VCaP (cell line): Measurements from ENCODE around the gene USP4.
"Not testable (repeated sequence)": the region's sequence is repeated elsewhere in the genome, so short reads cannot be mapped to it uniquely, and the experiment has no call there.

Experiments
- H3K27ac ChIP-seq: fragments of 450-650 bp; 2 replicates; pipeline ENCODE4 v1.5.1; 2017
- CTCF ChIP-seq: fragments of 450-650 bp; conservative IDR thresholded peaks from 2 replicates; pipeline ENCODE4 v1.5.1; 2017; ENCODE audit warnings: mild to moderate bottlenecking, moderate library complexity

USP4 gene

DNA sequence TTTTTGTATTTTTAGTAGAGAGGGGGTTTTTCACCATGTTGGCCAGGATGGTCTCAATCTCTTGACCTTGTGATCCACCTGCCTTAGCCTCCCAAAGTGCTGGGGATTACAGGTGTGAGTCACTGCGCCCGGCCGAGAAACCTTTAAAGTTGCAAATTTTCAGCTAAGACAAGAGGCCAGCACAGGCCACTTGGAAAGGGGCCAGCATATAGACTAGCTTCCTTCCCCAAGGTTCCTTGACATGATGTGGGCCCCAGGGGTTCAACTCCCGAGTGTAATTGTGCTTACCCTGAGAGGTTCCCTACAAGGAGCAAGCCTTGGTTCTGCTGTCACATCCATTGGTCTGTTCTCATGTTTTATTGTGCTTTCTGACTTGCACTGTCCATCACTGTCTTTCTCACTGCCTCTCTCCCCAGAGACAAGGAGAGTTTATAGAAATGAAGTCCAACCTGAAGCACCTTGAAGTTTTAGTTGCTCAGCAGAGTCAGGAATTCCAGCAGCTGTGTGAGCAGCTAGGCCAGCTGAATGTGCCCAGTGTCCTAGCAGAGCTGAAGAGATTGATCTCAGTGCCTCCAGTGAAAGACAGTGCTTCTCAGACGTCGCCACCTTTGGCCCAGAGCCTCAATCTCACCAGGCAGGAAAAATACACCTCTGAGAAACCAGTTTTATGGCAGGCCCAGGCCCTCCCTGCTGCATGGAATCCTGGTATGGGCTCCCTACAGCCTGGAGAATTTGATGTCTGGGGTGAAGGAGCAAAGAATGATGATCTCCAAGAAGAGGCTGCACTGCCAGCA lies 83.9 kb downstream of the USP4 start:
- no peak for TF ChIP-seq CTCF
- H3K27ac ChIP-seq = no peak overlapping the region

DNA sequence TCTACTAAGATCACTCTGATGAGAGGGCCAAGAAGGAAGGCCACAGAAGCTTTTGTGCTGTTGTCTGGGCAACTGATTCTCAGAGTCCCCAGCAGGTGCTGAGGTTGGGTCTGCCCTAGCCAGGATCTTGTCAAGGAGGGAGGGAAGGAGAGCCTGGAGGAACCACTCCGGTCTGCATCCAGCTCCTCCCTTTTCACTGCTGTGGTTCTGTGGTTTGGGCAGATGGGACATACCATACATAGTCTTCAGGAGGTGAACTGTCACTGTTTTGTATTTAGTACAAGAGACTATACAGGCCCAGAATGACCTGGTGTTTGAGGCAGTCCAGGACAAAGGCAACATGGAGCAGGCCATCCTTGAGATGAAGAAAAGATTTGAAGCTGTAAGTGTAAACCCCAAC lies 84.7 kb downstream of the USP4 start:
- no peak overlapping the region for H3K27ac ChIP-seq
- TF ChIP-seq CTCF = no peak

GRCh38 chr3:49253512-49253911 lies 86.3 kb downstream of the USP4 start:
- TF ChIP-seq CTCF = no peak
- H3K27ac ChIP-seq = no peak overlapping the region

DNA sequence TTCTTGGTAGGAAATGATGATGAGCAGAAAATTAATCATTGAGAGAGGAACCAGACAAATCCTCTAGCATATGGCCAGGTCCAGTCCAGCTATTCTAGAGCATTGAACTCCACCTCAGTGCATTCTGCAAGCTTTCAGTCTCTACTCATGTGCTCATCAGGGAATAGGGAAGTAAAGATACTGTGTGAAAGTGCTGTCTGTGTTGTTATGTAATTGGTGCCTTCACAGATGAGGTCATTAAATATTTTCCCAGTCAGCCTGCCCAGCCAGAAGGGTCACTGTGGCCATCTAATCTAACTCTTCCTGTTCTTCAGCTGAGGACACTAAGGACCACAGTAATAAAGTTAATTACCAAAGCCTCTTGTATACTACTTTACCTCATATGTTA lies 91.0 kb downstream of the USP4 start:
- no peak for TF ChIP-seq CTCF

GRCh38 chr3:49244581-49245205 lies 95.2 kb downstream of the USP4 start:
- TF ChIP-seq CTCF = no peak
- no peak overlapping the region for H3K27ac ChIP-seq

More for the DNA sequence above, 91.0 kb downstream of the USP4 start:
- H3K27ac ChIP-seq = no peak overlapping the region

- not testable (repeated sequence) for H3K27ac ChIP-seq
Measured at GRCh38 chr3:49240091-49240490, 99.8 kb downstream of the USP4 start.

DNA sequence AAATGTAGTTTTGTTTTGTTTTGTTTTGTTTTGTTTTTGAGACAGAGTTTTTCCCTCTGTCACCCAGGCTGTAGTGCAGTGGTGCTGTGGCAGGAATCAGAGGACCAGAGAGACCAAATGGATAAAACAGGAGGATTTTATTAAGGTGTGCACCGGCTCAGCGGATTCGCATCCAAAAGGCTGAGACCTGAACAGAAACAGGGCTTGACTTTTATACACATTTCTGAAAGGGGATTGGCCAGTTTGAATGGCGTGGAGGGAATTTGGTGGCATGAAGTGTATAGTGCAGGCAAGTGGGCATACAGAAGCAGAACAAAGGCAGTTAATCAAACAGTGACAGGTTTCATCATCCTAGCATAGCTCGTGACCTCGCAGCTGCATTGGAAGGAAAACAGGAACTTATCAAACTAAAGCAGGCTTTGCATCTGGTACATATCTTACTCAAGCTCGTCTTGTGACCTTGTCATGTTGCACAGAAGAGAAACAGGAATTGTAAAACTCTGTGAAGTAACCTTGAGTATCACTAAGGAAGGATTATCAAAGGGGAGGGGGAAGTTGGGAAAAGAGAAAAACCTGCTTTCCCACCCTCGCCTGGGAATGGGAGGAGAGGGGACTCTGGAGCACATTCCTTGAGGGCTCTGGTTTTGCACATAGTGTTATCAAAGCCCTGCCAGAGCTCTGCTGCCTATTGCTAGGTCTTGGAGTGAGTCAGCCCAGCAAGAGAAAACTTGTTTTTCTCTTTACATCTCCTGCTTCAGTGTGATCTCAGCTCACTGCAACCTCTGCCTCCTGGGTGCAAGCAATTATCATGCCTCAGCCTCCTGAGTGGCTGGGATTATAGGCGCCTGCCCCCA lies 101.4 kb downstream of the USP4 start:
- H3K27ac ChIP-seq = no peak overlapping the region
- TF ChIP-seq CTCF = no peak
